ENCODE data around the gene TMOD3. TPM values are rescaled to one million over a fixed set of nuclear protein-coding genes. Genes with fewer than 3 reads are reported as not detected.

The TMOD3 gene
- total and polyA plus RNA-seq, 2 experiments from 2014 or later, result 26.1 to 29.9 TPM

- DNase-seq (ENCODE audit: low spot score) (no peak), ATAC-seq (no peak)
- no peak overlapping the region for H3K4me3 Mint-ChIP-seq
- peaks cover 2% of the 10 kb centered on the region for H3K27me3 Mint-ChIP-seq (ENCODE audit: insufficient read depth, low read depth, poor library complexity)
- Histone ChIP-seq H3K9me2 (ENCODE audit: insufficient read depth) (no peaks in the 10 kb centered on the region), H3K79me2 (replicated peaks; ENCODE audit: insufficient read depth) (no peaks in the 10 kb centered on the region), H4K20me1 (replicated peaks; ENCODE audit: insufficient read depth) (no peaks in the 10 kb centered on the region), H3K4me1 (ENCODE audit: insufficient read depth) (peaks cover 13% of the 10 kb centered on the region), H2AFZ (no peak overlapping the region), H3K36me3 (ENCODE audit: insufficient read depth) (no peaks in the 10 kb centered on the region), H3K4me2 (no peak overlapping the region), H3K27ac (ENCODE audit: low read depth) (no peak overlapping the region), H3F3A (replicated peaks; ENCODE audit: low read depth) (no peaks in the 10 kb centered on the region), H3K4me3 (no peak overlapping the region), H3K27me3 (ENCODE audit: insufficient read depth) (no peaks in the 10 kb centered on the region)
- H3K9me3 Mint-ChIP-seq, result no peaks in the 10 kb centered on the region
- H3K36me3 Mint-ChIP-seq (ENCODE audit: low read depth), result peaks cover 8% of the 10 kb centered on the region; the same call in 2 of the 3 replicates
- peaks cover 7% of the 10 kb centered on the region; the same call in 2 of the 3 replicates for H3K4me1 Mint-ChIP-seq
- TF ChIP-seq EZH2phosphoT487 (IDR thresholded peaks at IDR 0.05; ENCODE audit: unreplicated experiment) (no peak), REST (IDR thresholded peaks at IDR 0.05; ENCODE audit: unreplicated experiment) (no peak), ZNF331 (CRISPR knock-in tag; IDR thresholded peaks at IDR 0.05; ENCODE audit: low read depth) (no peak), NANOG (IDR thresholded peaks at IDR 0.05; ENCODE audit: borderline replicate concordance) (no peak), CTCF (conservative IDR thresholded peaks at IDR 0.05; ENCODE audit: low read depth in 2 of 2) (no peak)
- H3K27ac Mint-ChIP-seq, result no peak overlapping the region
These were observed 49.3 kb downstream of the TMOD3 start for GRCh38 chr15:51878446-51879386.

- Histone ChIP-seq H3K4me2 (no peak overlapping the region), H3K4me1 (ENCODE audit: insufficient read depth) (peaks cover 7% of the 10 kb centered on the region), H3K27ac (ENCODE audit: low read depth) (no peak overlapping the region), H3K4me3 (no peak overlapping the region), H3F3A (replicated peaks; ENCODE audit: low read depth) (no peaks in the 10 kb centered on the region), H3K27me3 (ENCODE audit: insufficient read depth) (no peaks in the 10 kb centered on the region), H3K9me2 (ENCODE audit: insufficient read depth) (no peaks in the 10 kb centered on the region), H3K36me3 (ENCODE audit: insufficient read depth) (no peaks in the 10 kb centered on the region), H4K20me1 (replicated peaks; ENCODE audit: insufficient read depth) (no peaks in the 10 kb centered on the region), H2AFZ (no peak overlapping the region), H3K79me2 (replicated peaks; ENCODE audit: insufficient read depth) (no peaks in the 10 kb centered on the region)
- Mint-ChIP-seq H3K36me3 (ENCODE audit: low read depth) (peaks cover 13% of the 10 kb centered on the region), H3K27ac (no peak overlapping the region), H3K9me3 (no peaks in the 10 kb centered on the region), H3K4me1 (peaks cover 5% of the 10 kb centered on the region; the same call in 2 of the 3 replicates), H3K27me3 (ENCODE audit: insufficient read depth, low read depth, poor library complexity) (peaks cover 2% of the 10 kb centered on the region), H3K4me3 (no peak overlapping the region)
- ATAC-seq, result no peak
- DNase-seq (ENCODE audit: low spot score), result no peak
- TF ChIP-seq EZH2 (IDR thresholded peaks at IDR 0.05; ENCODE audit: low read depth, unreplicated experiment) (no peak), ZNF114 (CRISPR knock-in tag; IDR thresholded peaks at IDR 0.05) (no peak), EZH2phosphoT487 (IDR thresholded peaks at IDR 0.05; ENCODE audit: unreplicated experiment) (no peak), ZNF462 (CRISPR knock-in tag; IDR thresholded peaks at IDR 0.05) (no peak), POLR2AphosphoS5 (IDR thresholded peaks at IDR 0.05; ENCODE audit: low read depth) (no peak)
These were observed 50.1 kb downstream of the TMOD3 start for GRCh38 chr15:51879555-51879954.

Measured in GM23338 (cell line).